Activated naive CD8-positive, alpha-beta T cell treated with anti-CD3 and anti-CD28 coated beads, Interleukin-2, amount 50 U/mL, for 24 hours (primary cell): Measurements from ENCODE around the gene XRCC5.
"Not testable (repeated sequence)": the region's sequence is repeated elsewhere in the genome, so short reads cannot be mapped to it uniquely, and the experiment has no call there.

Experiments used
- ATAC-seq: fragments of 150-1000 bp; cut with Tn5 transposase; one replicate; pipeline ENCODE4 v1.10.0; 2021
- DNase-seq: peaks from one replicate; pipeline ENCODE4 v3.0.0; 2021
- H3K27ac Mint-ChIP-seq: one replicate; pipeline ENCODE4 v1.8.0; 2021; ENCODE audit warnings: mild to moderate bottlenecking, mixed read lengths
- H3K27me3 Mint-ChIP-seq: one replicate; pipeline ENCODE4 v1.8.0; 2021; ENCODE audit warnings: mixed read lengths
- H3K36me3 Mint-ChIP-seq: one replicate; pipeline ENCODE4 v1.8.0; 2021; ENCODE audit warnings: low read depth, mixed read lengths
- H3K4me1 Mint-ChIP-seq: one replicate; pipeline ENCODE4 v1.8.0; 2021; ENCODE audit warnings: mixed read lengths
- H3K4me3 Mint-ChIP-seq: one replicate; pipeline ENCODE4 v1.8.0; 2021; ENCODE audit warnings: mild to moderate bottlenecking, moderate library complexity, mixed read lengths
- H3K9me3 Mint-ChIP-seq: one replicate; pipeline ENCODE4 v1.8.0; 2021; ENCODE audit warnings: mixed read lengths

XRCC5 gene

GRCh38 chr2:216201692-216202306 lies 92.7 kb downstream of the XRCC5 start:
- peak overlapping the region; percentile 36 for H3K27ac Mint-ChIP-seq
- DNase-seq = no peak
- no peak overlapping the region for H3K4me3 Mint-ChIP-seq
- peaks cover 86% of the 10 kb centered on the region for H3K36me3 Mint-ChIP-seq
- no peak for ATAC-seq
- H3K27me3 Mint-ChIP-seq = no peaks in the 10 kb centered on the region
- H3K4me1 Mint-ChIP-seq = peaks cover 40% of the 10 kb centered on the region
- no peaks in the 10 kb centered on the region for H3K9me3 Mint-ChIP-seq

GRCh38 chr2:216202626-216203250 lies 93.6 kb downstream of the XRCC5 start:
- ATAC-seq (no peak), DNase-seq (no peak)
- no peaks in the 10 kb centered on the region for H3K27me3 Mint-ChIP-seq
- H3K4me1 Mint-ChIP-seq = peaks cover 50% of the 10 kb centered on the region
- peaks cover 86% of the 10 kb centered on the region for H3K36me3 Mint-ChIP-seq
- no peak overlapping the region for H3K4me3 Mint-ChIP-seq
- no peaks in the 10 kb centered on the region for H3K9me3 Mint-ChIP-seq
- H3K27ac Mint-ChIP-seq = peak overlapping the region; percentile 32

DNA sequence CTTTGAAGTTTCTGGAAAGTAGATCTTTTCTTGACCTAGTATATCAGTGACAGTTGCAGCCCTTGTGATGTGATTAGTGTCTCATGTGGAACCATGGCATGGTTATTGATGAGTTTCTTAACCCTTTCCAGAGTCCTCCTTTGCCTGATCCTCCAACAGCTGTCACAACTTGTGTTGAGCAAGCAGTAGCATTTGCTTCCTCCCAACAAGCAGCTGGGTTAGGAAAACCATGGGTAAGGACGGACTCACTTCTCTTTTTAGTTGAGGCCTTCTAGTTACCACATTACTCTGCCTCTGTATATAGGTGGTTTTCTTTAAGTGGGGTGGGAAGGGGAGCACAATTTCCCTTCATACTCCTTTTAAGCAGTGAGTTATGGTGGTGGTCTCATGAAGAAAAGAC lies 96.3 kb downstream of the XRCC5 start:
- H3K27ac Mint-ChIP-seq = peak overlapping the region; percentile 98
- no peaks in the 10 kb centered on the region for H3K9me3 Mint-ChIP-seq

DNA sequence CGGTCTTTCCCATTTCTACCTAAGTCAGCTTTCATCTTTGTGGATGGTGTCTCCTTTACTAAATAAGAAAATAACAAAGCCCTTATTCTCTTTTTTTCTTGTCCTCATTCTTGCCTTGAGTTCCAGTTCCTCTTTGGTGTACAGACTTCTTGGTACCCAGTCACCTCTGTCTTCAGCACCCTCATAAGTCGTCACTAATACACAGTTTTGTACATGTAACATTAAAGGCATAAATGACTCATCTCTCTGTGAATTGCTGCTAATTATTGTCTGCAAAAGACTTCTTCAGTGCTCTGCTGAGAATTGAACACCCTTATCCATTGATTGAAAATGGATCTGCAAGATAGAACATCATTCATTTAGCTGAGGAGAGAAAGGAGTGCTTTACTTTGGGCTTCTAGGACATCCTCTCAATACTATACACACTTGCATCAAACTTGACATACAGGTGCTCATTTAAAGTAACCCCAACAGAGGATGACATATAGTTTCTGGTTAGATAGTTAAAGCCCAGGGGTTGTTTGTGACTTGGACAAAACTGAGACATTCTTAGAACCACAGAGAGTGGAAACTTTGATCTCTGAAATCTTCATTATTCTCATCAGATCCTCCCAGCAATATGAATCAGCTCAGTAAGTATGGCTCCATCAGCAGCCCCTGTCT lies 97.0 kb downstream of the XRCC5 start:
- Mint-ChIP-seq H3K4me3 (no peak overlapping the region), H3K4me1 (peaks cover 60% of the 10 kb centered on the region)
- ATAC-seq = peak; percentile 94

More for the DNA sequence above, 96.3 kb downstream of the XRCC5 start:
- Mint-ChIP-seq H3K36me3 (peaks cover 77% of the 10 kb centered on the region), H3K27me3 (no peaks in the 10 kb centered on the region), H3K4me1 (peaks cover 60% of the 10 kb centered on the region), H3K4me3 (no peak overlapping the region)
- ATAC-seq = no peak
- no peak for DNase-seq

GRCh38 chr2:216206821-216207220 lies 97.7 kb downstream of the XRCC5 start:
- ATAC-seq (peak; percentile 49), DNase-seq (no peak)
- H3K4me1 Mint-ChIP-seq = peaks cover 58% of the 10 kb centered on the region
- H3K27ac Mint-ChIP-seq = peak overlapping the region; percentile 98
- no peaks in the 10 kb centered on the region for H3K27me3 Mint-ChIP-seq
- H3K9me3 Mint-ChIP-seq = no peaks in the 10 kb centered on the region
- H3K36me3 Mint-ChIP-seq = peaks cover 68% of the 10 kb centered on the region
- H3K4me3 Mint-ChIP-seq = no peak overlapping the region

More for the DNA sequence above, 97.0 kb downstream of the XRCC5 start:
- no peaks in the 10 kb centered on the region for H3K27me3 Mint-ChIP-seq
- DNase-seq = no peak
- peak overlapping the region; percentile 98 for H3K27ac Mint-ChIP-seq
- H3K36me3 Mint-ChIP-seq = peaks cover 72% of the 10 kb centered on the region
- H3K9me3 Mint-ChIP-seq = no peaks in the 10 kb centered on the region

GRCh38 chr2:216208661-216209060 lies 99.5 kb downstream of the XRCC5 start:
- H3K4me3 Mint-ChIP-seq, H3K27me3 Mint-ChIP-seq, ATAC-seq, DNase-seq, H3K9me3 Mint-ChIP-seq: not testable (repeated sequence)
- H3K27ac Mint-ChIP-seq = peak overlapping the region; percentile 29
- H3K36me3 Mint-ChIP-seq = peaks cover 57% of the 10 kb centered on the region
- H3K4me1 Mint-ChIP-seq = peaks cover 50% of the 10 kb centered on the region

DNA sequence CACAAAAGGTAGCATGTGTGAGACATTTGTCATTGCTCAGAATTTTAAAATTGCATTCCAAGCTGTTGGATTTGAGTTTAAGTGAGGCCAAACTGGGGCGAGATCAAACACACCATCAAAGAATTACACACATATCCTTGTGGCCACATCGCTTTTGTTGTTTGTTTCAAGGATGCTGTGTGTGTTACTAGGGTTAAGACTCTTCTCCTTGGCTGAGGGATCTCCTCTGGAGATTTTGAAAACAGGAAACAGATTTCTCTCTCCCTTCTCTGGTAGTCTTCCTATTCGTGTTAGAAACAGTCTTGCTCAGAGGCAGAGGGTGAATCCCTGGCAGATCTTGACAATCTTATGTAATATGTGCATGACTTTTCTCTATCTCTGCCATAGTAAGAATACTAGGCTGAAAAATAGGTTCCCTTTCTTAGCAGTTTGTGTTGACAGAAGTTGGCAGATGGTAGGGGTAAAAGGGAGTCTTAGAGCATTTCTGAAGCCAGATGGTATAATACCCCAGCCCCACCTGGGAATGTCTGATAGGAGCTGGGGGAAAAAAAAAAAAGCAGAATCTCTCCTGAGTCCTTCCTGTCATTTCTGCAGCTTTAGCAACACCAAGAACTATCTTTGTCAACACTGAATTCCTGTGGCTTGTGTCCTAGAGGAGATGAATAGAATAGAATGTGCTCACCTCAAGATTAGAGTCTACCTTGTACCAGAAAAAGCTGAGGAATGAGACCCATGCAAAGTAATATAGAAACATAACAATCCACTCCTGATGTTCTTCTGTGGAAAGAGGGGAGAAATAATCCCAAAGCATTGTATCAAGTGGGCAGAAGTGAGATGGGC lies 101.8 kb downstream of the XRCC5 start:
- Mint-ChIP-seq H3K9me3 (no peaks in the 10 kb centered on the region), H3K27me3 (no peaks in the 10 kb centered on the region), H3K27ac (peak overlapping the region; percentile 11), H3K4me3 (no peak overlapping the region), H3K36me3 (peaks cover 46% of the 10 kb centered on the region), H3K4me1 (peaks cover 32% of the 10 kb centered on the region)
- ATAC-seq (no peak), DNase-seq (no peak)

- H3K36me3 Mint-ChIP-seq = peaks cover 40% of the 10 kb centered on the region
- H3K4me3 Mint-ChIP-seq = no peak overlapping the region
- DNase-seq (no peak), ATAC-seq (no peak)
- H3K9me3 Mint-ChIP-seq = no peaks in the 10 kb centered on the region
- H3K27ac Mint-ChIP-seq = no peak overlapping the region
- H3K4me1 Mint-ChIP-seq = peaks cover 28% of the 10 kb centered on the region
- no peaks in the 10 kb centered on the region for H3K27me3 Mint-ChIP-seq
Measured at GRCh38 chr2:216211614-216212145, 102.5 kb downstream of the XRCC5 start.

GRCh38 chr2:216214768-216215167 lies 105.6 kb downstream of the XRCC5 start:
- H3K27ac Mint-ChIP-seq = no peak overlapping the region
- peaks cover 18% of the 10 kb centered on the region for H3K36me3 Mint-ChIP-seq
- ATAC-seq = no peak
- no peaks in the 10 kb centered on the region for H3K9me3 Mint-ChIP-seq
- H3K4me3 Mint-ChIP-seq = no peak overlapping the region
- no peak for DNase-seq
- H3K27me3 Mint-ChIP-seq = no peaks in the 10 kb centered on the region
- H3K4me1 Mint-ChIP-seq = peaks cover 23% of the 10 kb centered on the region

- H3K4me3 Mint-ChIP-seq = no peak overlapping the region
- ATAC-seq (peak; percentile 30), DNase-seq (no peak)
- H3K27ac Mint-ChIP-seq = no peak overlapping the region
- H3K9me3 Mint-ChIP-seq = no peaks in the 10 kb centered on the region
- no peaks in the 10 kb centered on the region for H3K27me3 Mint-ChIP-seq
- peaks cover 17% of the 10 kb centered on the region for H3K36me3 Mint-ChIP-seq
- H3K4me1 Mint-ChIP-seq = peaks cover 26% of the 10 kb centered on the region
Measured at GRCh38 chr2:216215658-216216390, 106.7 kb downstream of the XRCC5 start.

- DNase-seq = no peak
- Mint-ChIP-seq H3K27ac (peak overlapping the region; percentile 26), H3K4me1 (peaks cover 38% of the 10 kb centered on the region), H3K36me3 (peaks cover 12% of the 10 kb centered on the region), H3K27me3 (no peaks in the 10 kb centered on the region), H3K4me3 (no peak overlapping the region), H3K9me3 (no peaks in the 10 kb centered on the region)
- ATAC-seq = peak; percentile 68
Measured at GRCh38 chr2:216216951-216217903, 108.1 kb downstream of the XRCC5 start.

DNA sequence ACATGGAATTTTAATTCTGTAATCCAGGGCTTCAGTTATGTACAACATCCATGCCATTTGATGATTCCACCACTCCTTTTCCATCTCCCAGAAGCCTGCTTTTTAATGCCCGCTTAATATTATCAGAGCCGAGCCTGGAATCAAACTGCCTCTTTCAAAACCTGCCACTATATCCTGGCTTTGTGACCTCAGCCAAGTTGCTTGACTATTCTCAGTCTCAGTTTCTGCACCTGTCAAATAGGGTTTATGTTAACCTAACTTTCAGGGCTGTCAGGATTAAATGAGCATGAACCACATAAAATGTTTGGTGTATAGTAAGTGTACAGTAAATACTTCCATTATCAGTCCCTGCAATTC lies 108.7 kb downstream of the XRCC5 start:
- ATAC-seq = no peak
- no peak overlapping the region for H3K27ac Mint-ChIP-seq
- H3K36me3 Mint-ChIP-seq = peaks cover 12% of the 10 kb centered on the region
- peaks cover 44% of the 10 kb centered on the region for H3K4me1 Mint-ChIP-seq
- no peaks in the 10 kb centered on the region for H3K9me3 Mint-ChIP-seq
- H3K27me3 Mint-ChIP-seq = no peaks in the 10 kb centered on the region
- DNase-seq = no peak
- no peak overlapping the region for H3K4me3 Mint-ChIP-seq

GRCh38 chr2:216219861-216220260 lies 110.7 kb downstream of the XRCC5 start:
- no peak overlapping the region for H3K27ac Mint-ChIP-seq
- peaks cover 4% of the 10 kb centered on the region for H3K36me3 Mint-ChIP-seq
- ATAC-seq = no peak
- no peaks in the 10 kb centered on the region for H3K9me3 Mint-ChIP-seq
- H3K4me3 Mint-ChIP-seq = no peak overlapping the region
- H3K27me3 Mint-ChIP-seq = no peaks in the 10 kb centered on the region
- no peak for DNase-seq
- peaks cover 50% of the 10 kb centered on the region for H3K4me1 Mint-ChIP-seq
